Liver (tissue), 9 donors: Measurements from ENCODE around the gene LRRC8B. TPM values are rescaled to one million over a fixed set of nuclear protein-coding genes. Genes with fewer than 3 reads are reported as not detected.

Source experiments
- DNase-seq: peaks from one replicate; pipeline ENCODE4 v3.0.0-alpha.2; 2017; ENCODE audit warnings: low spot score
- H3K27ac ChIP-seq, 2 donors: one replicate each; pipeline ENCODE4 v1.7.0; 2013; ENCODE audit warnings: inconsistent platforms in 2 of 2, low read length in 2 of 2, control low read depth in 1 of 2, low read depth in 1 of 2, mild to moderate bottlenecking in 1 of 2
- H3K27me3 ChIP-seq, 4 donors: one replicate each; pipeline versions ENCODE4 v1.6.1 to v1.7.0; 2013; ENCODE audit warnings: low read length in 3 of 4, inconsistent platforms in 1 of 4, mild to moderate bottlenecking in 1 of 4, moderate library complexity in 1 of 4; ENCODE audit not compliant: control insufficient read depth in 4 of 4, insufficient read depth in 4 of 4
- H3K36me3 ChIP-seq, 4 donors: one replicate each; pipeline versions ENCODE4 v1.6.1 to v1.7.0; 2013; ENCODE audit warnings: low read length in 3 of 4, mild to moderate bottlenecking in 3 of 4, low read depth in 1 of 4, moderate library complexity in 1 of 4; ENCODE audit not compliant: control insufficient read depth in 4 of 4, insufficient read depth in 3 of 4
- H3K4me1 ChIP-seq, 4 donors: one replicate each; pipeline versions ENCODE4 v1.6.1 to v1.7.0; 2013; ENCODE audit warnings: low read length in 3 of 4, mild to moderate bottlenecking in 3 of 4, moderate library complexity in 1 of 4; ENCODE audit not compliant: control insufficient read depth in 4 of 4, insufficient read depth in 4 of 4
- H3K4me3 ChIP-seq, 3 donors: one replicate each; pipeline versions ENCODE4 v1.6.1 to v1.7.0; 2013; ENCODE audit warnings: low read length in 3 of 3, control low read depth in 1 of 3, low read depth in 1 of 3, mild to moderate bottlenecking in 1 of 3
- H3K9ac ChIP-seq, 2 donors: one replicate each; pipeline ENCODE4 v1.7.0; 2013; ENCODE audit warnings: low read length in 2 of 2, mild to moderate bottlenecking in 2 of 2, moderate library complexity in 2 of 2, control low read depth in 1 of 2, low read depth in 1 of 2
- H3K9me3 ChIP-seq, 4 donors: one replicate each; pipeline versions ENCODE4 v1.6.1 to v1.7.0; 2013; ENCODE audit warnings: low read length in 3 of 4; ENCODE audit not compliant: control insufficient read depth in 4 of 4
- EGR1 ChIP-seq, 2 donors: IDR thresholded peaks; 2 replicates each; pipeline ENCODE4 v1.6.1; 2016 to 2018; ENCODE audit warnings: antibody characterized with exemption in 2 of 2, low read depth in 2 of 2
- FOXA1 ChIP-seq: IDR thresholded peaks from 2 replicates; pipeline ENCODE4 v1.6.1; 2016; ENCODE audit warnings: antibody characterized with exemption
- FOXA2 ChIP-seq: IDR thresholded peaks from 2 replicates; pipeline ENCODE4 v1.6.1; 2016; ENCODE audit warnings: antibody characterized with exemption
- GABPA ChIP-seq, 2 donors: IDR thresholded peaks in 1 of 2; conservative IDR thresholded peaks in 1 of 2; 2 replicates each; pipeline ENCODE4 v1.6.1; 2016; ENCODE audit warnings: antibody characterized with exemption in 2 of 2, mild to moderate bottlenecking in 1 of 2, moderate library complexity in 1 of 2
- HNF4A ChIP-seq, 2 donors: conservative IDR thresholded peaks; 2 replicates each; pipeline ENCODE4 v1.6.1; 2016; ENCODE audit warnings: antibody characterized with exemption in 2 of 2, mild to moderate bottlenecking in 2 of 2
- HNF4G ChIP-seq: IDR thresholded peaks from 2 replicates; pipeline ENCODE4 v1.6.1; 2016; ENCODE audit warnings: antibody characterized with exemption
- JUND ChIP-seq, 2 donors: IDR thresholded peaks; 2 replicates each; pipeline ENCODE4 v1.6.1; 2016; ENCODE audit warnings: antibody characterized with exemption in 2 of 2
- NR2F2 ChIP-seq: IDR thresholded peaks from 2 replicates; pipeline ENCODE4 v1.6.1; 2016; ENCODE audit warnings: antibody characterized with exemption
- RAD21 ChIP-seq, 2 donors: IDR thresholded peaks; 2 replicates each; pipeline ENCODE4 v1.6.1; 2016; ENCODE audit warnings: antibody characterized with exemption in 2 of 2, mild to moderate bottlenecking in 2 of 2
- RXRA ChIP-seq, 2 donors: IDR thresholded peaks; 2 replicates each; pipeline ENCODE4 v1.6.1; 2017 to 2018; ENCODE audit warnings: antibody characterized with exemption in 2 of 2, mild to moderate bottlenecking in 1 of 2
- SP1 ChIP-seq: IDR thresholded peaks from 2 replicates; pipeline ENCODE4 v1.6.1; 2018; ENCODE audit warnings: antibody characterized with exemption, mild to moderate bottlenecking
- TAF1 ChIP-seq: conservative IDR thresholded peaks from 2 replicates; pipeline ENCODE4 v1.6.1; 2016; ENCODE audit warnings: antibody characterized with exemption, mild to moderate bottlenecking
- YY1 ChIP-seq: IDR thresholded peaks from 2 replicates; pipeline ENCODE4 v1.6.1; 2016; ENCODE audit warnings: antibody characterized with exemption, mild to moderate bottlenecking
- WGBS: extraction: QIAGEN DNeasy Blood & Tissue Kit; methylation state at CpG from one replicate; pipeline ENCODE4 v1.1.7; 2013; 5-methylcytosine and 5-hydroxymethylcytosine counted together
- polyA plus RNA-seq, 2 donors: library from polyadenylated mRNA; stranded (reverse) in 1 of 2; unstranded in 1 of 2; fragments of 200-250 nt in 1 of 2; fragments of >200 nt in 1 of 2; fragmentation: Nextera tagmentation in 1 of 2; extraction: Ambion mirVana in 1 of 2; gene quantifications; one replicate each; pipeline versions ENCODE4 v1.2.1 to v1.2.3, GENCODE V29; 2013 to 2015
- total RNA-seq, 2 donors: library from RNA; depleted of rRNA; stranded (reverse); fragments of >200 nt; gene quantifications; one replicate each; pipeline ENCODE4 v1.2.3, GENCODE V29; 2014
- TF ChIP-seq, protein P1 (sequence below): IDR thresholded peaks from 2 replicates; pipeline ENCODE4 v1.6.1; 2016; ENCODE audit warnings: antibody characterized with exemption
- TF ChIP-seq, protein P2 (sequence below): fragments of 150-350 bp; IDR thresholded peaks from 2 replicates; pipeline ENCODE4 v1.5.1; 2017; ENCODE audit warnings: improper control_type of control experiment, low read depth, low read length; ENCODE audit not compliant: missing input control
- TF ChIP-seq, protein P3 (sequence below): IDR thresholded peaks from 2 replicates; pipeline ENCODE4 v1.6.1; 2016; ENCODE audit warnings: antibody characterized with exemption
- TF ChIP-seq, protein P4 (sequence below): IDR thresholded peaks from 2 replicates; pipeline ENCODE4 v1.6.1; 2016; ENCODE audit warnings: antibody characterized with exemption, mild to moderate bottlenecking
- TF ChIP-seq, protein P5 (sequence below): IDR thresholded peaks from 2 replicates; pipeline ENCODE4 v1.6.1; 2016; ENCODE audit warnings: antibody characterized with exemption
- donor health status: healthy.
- donor health status: healthy.
- donor health status: healthy.
- donor health status: healthy.
- donor health status: healthy.

Gene LRRC8B
- total and polyA plus RNA-seq, 4 donors, result 1.2 to 4.3 (median 2.5) TPM

DNA sequence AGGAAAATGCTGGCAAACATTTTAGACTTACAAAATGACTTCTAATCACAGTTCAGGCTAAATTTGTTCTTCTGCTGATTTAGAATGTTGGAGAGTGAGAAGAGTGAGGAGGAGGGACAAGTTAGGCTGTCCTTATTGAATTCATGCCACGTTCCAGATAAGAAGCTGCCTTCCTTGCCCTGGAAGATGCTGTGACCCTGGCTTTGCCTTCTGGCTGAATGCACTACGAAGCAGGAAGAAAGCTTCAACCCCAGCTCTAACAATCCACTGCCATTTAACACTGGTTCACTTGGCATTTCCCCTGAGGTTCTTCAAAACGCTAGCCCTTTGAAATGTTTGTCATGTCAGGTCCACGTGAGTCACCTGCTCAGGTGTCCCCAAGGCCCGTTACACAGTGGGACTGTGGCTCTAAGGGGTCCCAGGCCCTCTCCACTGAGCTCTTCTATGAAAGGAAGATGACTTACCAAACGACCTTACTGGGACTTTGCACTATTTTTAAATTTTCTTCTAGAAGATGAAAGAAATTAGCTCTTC, 78.3 kb downstream of the LRRC8B start:
- DNase-seq, result no peak
- H3K36me3 ChIP-seq, result no peaks in the 10 kb centered on the region
- H3K27me3 ChIP-seq, result no peaks in the 10 kb centered on the region
- no peak overlapping the region for H3K4me3 ChIP-seq
- H3K9me3 ChIP-seq, result no peaks in the 10 kb centered on the region
- TF ChIP-seq NR2F2, result peak; percentile 23
- TF ChIP-seq SP1, result no peak
- H3K9ac ChIP-seq, result no peak overlapping the region
- H3K27ac ChIP-seq, result no peak overlapping the region
- H3K4me1 ChIP-seq, result no peaks in the 10 kb centered on the region
- WGBS, result 64% methylated on average over 6 of the region's 6 CpGs

DNA sequence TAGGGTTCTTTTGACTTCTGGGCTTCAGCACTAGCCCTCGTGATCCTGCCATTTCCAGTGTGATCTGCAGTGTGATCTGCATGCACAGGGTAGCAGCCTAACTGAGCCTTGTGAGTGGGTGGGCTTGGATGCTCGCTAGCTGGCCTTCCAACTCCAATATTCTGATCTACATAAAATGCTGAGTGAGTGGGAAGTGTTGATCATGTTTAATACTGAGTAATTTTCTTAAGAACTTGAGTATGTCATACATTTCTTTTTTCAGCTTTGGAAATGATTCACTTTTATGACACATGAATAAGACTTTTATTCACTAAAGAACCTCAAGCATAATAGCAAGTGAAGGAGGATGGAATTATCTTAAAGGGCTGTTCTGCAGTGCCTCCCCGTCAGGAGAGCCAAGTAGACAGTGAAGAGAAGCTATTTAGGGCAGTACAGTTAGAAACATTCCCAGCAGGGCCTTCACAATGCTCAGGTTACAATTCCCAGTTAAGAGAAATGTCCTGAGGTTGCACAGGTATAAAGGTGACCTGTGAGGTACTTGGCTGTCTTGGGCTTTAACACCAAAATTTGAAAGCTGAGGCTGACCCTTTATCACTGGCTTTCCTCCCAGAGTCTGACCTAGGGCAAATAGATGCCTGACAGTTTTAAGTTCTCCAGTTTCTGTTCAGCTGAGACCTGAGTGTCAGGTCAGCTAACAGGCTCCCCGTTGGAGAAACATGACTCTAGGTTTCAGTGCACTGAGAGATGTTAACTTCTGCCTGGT, 79.2 kb downstream of the LRRC8B start:
- Histone ChIP-seq H3K4me1 (no peaks in the 10 kb centered on the region), H3K9me3 (no peaks in the 10 kb centered on the region), H3K9ac (no peak overlapping the region), H3K27ac (no peak overlapping the region), H3K27me3 (no peaks in the 10 kb centered on the region), H3K36me3 (no peaks in the 10 kb centered on the region), H3K4me3 (no peak overlapping the region)
- WGBS, result 80% methylated on average over 4 of the region's 4 CpGs
- DNase-seq, result no peak
- TF ChIP-seq SP1 (no peak), RAD21 (IDR thresholded peaks at IDR 0.05) (no peak), RXRA (IDR thresholded peaks at IDR 0.05) (no peak), HNF4A (conservative IDR thresholded peaks at IDR 0.05) (no peak), FOXA2 (no peak), HNF4G (no peak), GABPA (IDR thresholded peaks at IDR 0.05 in 1 of 2, conservative IDR thresholded peaks at IDR 0.05 in 1 of 2) (no peak), EGR1 (IDR thresholded peaks at IDR 0.05; ENCODE audit: low read depth in 2 of 2) (no peak), NR2F2 (no peak), TAF1 (no peak), JUND (IDR thresholded peaks at IDR 0.05) (no peak), YY1 (no peak), FOXA1 (no peak)
- TF ChIP-seq, protein P1, sequence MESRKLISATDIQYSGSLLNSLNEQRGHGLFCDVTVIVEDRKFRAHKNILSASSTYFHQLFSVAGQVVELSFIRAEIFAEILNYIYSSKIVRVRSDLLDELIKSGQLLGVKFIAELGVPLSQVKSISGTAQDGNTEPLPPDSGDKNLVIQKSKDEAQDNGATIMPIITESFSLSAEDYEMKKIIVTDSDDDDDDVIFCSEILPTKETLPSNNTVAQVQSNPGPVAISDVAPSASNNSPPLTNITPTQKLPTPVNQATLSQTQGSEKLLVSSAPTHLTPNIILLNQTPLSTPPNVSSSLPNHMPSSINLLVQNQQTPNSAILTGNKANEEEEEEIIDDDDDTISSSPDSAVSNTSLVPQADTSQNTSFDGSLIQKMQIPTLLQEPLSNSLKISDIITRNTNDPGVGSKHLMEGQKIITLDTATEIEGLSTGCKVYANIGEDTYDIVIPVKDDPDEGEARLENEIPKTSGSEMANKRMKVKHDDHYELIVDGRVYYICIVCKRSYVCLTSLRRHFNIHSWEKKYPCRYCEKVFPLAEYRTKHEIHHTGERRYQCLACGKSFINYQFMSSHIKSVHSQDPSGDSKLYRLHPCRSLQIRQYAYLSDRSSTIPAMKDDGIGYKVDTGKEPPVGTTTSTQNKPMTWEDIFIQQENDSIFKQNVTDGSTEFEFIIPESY, result no peak
- TF ChIP-seq, protein P2, sequence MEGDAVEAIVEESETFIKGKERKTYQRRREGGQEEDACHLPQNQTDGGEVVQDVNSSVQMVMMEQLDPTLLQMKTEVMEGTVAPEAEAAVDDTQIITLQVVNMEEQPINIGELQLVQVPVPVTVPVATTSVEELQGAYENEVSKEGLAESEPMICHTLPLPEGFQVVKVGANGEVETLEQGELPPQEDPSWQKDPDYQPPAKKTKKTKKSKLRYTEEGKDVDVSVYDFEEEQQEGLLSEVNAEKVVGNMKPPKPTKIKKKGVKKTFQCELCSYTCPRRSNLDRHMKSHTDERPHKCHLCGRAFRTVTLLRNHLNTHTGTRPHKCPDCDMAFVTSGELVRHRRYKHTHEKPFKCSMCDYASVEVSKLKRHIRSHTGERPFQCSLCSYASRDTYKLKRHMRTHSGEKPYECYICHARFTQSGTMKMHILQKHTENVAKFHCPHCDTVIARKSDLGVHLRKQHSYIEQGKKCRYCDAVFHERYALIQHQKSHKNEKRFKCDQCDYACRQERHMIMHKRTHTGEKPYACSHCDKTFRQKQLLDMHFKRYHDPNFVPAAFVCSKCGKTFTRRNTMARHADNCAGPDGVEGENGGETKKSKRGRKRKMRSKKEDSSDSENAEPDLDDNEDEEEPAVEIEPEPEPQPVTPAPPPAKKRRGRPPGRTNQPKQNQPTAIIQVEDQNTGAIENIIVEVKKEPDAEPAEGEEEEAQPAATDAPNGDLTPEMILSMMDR, result no peak
- TF ChIP-seq, protein P3, sequence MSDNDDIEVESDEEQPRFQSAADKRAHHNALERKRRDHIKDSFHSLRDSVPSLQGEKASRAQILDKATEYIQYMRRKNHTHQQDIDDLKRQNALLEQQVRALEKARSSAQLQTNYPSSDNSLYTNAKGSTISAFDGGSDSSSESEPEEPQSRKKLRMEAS, result no peak
- TF ChIP-seq, protein P4, sequence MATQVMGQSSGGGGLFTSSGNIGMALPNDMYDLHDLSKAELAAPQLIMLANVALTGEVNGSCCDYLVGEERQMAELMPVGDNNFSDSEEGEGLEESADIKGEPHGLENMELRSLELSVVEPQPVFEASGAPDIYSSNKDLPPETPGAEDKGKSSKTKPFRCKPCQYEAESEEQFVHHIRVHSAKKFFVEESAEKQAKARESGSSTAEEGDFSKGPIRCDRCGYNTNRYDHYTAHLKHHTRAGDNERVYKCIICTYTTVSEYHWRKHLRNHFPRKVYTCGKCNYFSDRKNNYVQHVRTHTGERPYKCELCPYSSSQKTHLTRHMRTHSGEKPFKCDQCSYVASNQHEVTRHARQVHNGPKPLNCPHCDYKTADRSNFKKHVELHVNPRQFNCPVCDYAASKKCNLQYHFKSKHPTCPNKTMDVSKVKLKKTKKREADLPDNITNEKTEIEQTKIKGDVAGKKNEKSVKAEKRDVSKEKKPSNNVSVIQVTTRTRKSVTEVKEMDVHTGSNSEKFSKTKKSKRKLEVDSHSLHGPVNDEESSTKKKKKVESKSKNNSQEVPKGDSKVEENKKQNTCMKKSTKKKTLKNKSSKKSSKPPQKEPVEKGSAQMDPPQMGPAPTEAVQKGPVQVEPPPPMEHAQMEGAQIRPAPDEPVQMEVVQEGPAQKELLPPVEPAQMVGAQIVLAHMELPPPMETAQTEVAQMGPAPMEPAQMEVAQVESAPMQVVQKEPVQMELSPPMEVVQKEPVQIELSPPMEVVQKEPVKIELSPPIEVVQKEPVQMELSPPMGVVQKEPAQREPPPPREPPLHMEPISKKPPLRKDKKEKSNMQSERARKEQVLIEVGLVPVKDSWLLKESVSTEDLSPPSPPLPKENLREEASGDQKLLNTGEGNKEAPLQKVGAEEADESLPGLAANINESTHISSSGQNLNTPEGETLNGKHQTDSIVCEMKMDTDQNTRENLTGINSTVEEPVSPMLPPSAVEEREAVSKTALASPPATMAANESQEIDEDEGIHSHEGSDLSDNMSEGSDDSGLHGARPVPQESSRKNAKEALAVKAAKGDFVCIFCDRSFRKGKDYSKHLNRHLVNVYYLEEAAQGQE, result no peak
- TF ChIP-seq, protein P5, sequence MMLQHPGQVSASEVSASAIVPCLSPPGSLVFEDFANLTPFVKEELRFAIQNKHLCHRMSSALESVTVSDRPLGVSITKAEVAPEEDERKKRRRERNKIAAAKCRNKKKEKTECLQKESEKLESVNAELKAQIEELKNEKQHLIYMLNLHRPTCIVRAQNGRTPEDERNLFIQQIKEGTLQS, result no peak
